A673 (cell line): ENCODE measurements around the gene LPP.

Experiments used
- EZH2 ChIP-seq: fragments of 200-600 bp; sonication (generic); IDR thresholded peaks from 2 replicates; pipeline ENCODE4 v1.6.1; 2017; ENCODE audit warnings: borderline replicate concordance, low read depth, mild to moderate bottlenecking, mixed read lengths, antibody characterized with exemption, low read length; ENCODE audit not compliant: poor library complexity, severe bottlenecking
- TF ChIP-seq, protein P1 (sequence below): fragments of 300-800, 200-600 bp; sonication (generic); conservative IDR thresholded peaks from 2 replicates; pipeline ENCODE4 v1.5.1; 2017; ENCODE audit warnings: low read depth, mild to moderate bottlenecking, antibody characterized with exemption, low read length, moderate library complexity, mixed read lengths

DNA sequence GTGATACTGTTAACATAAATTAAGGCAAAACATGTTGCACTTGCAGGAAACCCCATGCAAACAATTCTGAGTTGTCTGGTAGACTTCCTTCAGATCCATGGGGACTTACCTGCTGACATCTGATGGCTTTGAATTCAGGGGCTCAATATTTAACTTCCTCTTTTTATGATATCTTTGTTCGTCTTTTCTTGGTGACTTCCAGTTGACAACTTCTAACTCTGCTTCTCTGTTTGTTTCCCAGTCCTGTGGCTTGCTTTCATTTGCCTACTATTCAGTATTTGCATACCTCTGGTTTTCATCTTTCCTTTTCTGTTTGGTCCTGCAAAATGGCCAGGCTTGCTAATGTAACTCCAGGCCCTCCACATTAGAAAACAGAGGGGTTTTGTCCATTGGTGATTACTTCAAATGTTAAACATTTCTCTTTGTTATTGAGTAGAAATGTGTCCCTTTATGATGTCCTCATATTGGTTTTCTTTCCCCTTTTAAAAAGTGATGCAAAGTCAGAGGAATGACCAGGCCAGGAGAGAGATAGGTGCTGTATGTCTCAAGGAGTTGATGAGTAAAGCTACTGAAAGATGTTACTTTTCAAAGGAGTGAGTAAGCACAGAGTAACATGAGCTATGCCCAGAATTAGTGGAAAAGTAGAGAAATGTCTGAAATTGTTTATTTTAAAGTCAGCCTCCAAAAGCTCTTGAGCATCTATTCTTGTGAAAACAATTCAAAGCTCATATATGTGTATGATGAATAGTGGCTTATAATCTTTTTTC is 335.9 kb downstream of the LPP start:
- TF ChIP-seq, protein P1, sequence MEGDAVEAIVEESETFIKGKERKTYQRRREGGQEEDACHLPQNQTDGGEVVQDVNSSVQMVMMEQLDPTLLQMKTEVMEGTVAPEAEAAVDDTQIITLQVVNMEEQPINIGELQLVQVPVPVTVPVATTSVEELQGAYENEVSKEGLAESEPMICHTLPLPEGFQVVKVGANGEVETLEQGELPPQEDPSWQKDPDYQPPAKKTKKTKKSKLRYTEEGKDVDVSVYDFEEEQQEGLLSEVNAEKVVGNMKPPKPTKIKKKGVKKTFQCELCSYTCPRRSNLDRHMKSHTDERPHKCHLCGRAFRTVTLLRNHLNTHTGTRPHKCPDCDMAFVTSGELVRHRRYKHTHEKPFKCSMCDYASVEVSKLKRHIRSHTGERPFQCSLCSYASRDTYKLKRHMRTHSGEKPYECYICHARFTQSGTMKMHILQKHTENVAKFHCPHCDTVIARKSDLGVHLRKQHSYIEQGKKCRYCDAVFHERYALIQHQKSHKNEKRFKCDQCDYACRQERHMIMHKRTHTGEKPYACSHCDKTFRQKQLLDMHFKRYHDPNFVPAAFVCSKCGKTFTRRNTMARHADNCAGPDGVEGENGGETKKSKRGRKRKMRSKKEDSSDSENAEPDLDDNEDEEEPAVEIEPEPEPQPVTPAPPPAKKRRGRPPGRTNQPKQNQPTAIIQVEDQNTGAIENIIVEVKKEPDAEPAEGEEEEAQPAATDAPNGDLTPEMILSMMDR, result no peak
- no peak for TF ChIP-seq EZH2
